GM18868 (cell line): ENCODE data around the gene NEK5.
"Not testable (repeated sequence)": the region's sequence is repeated elsewhere in the genome, so short reads cannot be mapped to it uniquely, and the experiment has no call there.

ENCODE experiments used
- ATAC-seq: cut with Tn5 transposase; IDR thresholded peaks from one replicate; pipeline ENCODE4 v1.9.1; 2021; ENCODE audit warnings: mild to moderate bottlenecking, moderate library complexity; ENCODE audit not compliant: unreplicated experiment

NEK5 gene, protein sequence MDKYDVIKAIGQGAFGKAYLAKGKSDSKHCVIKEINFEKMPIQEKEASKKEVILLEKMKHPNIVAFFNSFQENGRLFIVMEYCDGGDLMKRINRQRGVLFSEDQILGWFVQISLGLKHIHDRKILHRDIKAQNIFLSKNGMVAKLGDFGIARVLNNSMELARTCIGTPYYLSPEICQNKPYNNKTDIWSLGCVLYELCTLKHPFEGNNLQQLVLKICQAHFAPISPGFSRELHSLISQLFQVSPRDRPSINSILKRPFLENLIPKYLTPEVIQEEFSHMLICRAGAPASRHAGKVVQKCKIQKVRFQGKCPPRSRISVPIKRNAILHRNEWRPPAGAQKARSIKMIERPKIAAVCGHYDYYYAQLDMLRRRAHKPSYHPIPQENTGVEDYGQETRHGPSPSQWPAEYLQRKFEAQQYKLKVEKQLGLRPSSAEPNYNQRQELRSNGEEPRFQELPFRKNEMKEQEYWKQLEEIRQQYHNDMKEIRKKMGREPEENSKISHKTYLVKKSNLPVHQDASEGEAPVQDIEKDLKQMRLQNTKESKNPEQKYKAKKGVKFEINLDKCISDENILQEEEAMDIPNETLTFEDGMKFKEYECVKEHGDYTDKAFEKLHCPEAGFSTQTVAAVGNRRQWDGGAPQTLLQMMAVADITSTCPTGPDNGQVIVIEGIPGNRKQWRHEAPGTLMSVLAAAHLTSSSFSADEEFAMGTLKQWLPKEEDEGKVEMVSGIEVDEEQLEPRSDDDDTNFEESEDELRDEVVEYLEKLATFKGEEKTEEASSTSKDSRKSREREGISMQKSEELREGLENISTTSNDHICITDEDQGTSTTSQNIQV

DNA sequence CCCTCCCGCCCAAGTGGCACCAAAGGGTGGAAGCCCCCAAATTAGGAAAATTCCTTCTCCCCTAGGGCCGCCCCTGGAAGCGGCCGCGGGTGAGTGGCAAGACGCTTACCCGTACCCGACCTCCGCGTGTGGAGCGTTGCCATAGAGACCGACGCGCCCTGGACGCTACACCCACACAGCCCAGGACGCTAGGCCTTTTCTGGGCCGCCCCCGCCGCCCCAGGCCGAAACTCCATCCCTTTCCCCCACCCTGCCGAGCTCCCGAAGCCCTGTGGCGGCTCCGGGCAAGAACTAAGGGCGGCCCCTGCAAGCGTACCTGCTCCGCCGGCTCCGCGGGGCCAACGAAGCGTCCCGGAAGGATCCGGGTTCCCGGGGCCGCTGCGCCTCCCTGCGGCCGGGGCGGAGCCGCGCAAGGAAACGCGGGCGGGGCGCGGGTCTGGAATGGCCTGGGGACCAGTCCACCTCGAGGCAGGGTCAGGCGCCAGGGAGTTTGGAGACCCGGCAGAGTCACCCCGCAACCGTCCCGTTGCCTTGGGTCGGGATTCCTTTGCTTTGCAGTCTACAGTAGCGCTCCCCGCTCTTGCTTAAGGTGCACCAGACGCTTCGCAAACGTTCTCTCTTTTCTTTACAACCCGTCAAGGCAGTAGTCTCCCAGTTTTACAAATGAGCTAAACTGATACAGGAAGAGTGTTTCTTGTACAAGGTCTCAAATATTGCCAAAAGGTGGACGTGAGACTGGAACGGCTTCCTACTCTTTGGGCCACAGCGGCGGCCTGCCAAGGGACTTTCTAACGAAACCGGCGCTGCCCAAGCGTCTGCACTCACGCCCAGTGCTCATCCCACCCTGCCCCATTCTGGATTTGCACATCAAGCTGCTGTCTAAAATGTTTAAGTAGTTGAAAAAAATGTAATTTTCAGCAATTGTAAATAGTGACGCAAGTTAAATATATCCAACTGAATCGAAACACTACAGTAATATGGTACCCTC is at the start of gene NEK5:
TSS of gene NEK5 (minus strand) at position 360 of the 987 bp plus-strand sequence. CDS start 1,591 bp downstream, outside the sequence.
- ATAC-seq = peak; percentile 68

DNA sequence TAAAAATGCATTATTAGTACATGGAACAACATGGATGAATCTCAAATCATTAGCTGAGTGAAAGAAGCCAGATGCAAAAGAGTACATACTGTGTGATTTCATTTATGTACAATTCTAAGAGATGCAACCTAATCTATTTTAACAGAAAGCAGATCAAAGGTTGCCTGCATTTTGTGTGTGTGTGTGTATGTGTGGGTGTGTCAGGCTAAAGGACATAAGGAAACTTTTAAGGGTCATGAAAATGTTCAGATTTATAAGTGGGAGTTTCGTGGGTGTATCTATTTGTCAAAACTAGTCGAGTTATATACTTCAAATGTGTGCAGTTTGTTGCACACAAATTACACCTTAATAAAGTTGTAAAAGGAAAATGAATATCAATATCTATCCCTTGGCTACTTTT is 48.4 kb upstream of the NEK5 start:
- ATAC-seq = no peak

DNA sequence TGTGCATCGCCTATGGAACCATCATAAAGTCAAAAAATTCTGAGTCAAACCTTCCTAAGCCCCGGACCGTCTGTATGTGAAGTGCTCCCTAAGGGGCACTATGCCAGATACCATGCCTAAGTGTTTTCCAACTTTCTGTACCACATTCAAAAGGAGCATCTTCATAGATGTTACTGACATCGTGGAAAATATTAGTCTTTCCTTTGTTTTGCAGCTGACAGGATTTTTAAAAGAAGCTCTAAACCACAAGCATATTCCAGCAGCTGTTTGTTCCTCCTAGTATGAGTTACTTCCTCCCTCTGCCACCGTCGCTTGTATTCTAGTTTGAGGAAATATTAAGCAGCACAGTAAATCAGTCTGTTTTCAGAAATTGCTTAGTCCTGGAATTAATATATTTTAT is 45.1 kb upstream of the NEK5 start:
- ATAC-seq = not testable (repeated sequence)

DNA sequence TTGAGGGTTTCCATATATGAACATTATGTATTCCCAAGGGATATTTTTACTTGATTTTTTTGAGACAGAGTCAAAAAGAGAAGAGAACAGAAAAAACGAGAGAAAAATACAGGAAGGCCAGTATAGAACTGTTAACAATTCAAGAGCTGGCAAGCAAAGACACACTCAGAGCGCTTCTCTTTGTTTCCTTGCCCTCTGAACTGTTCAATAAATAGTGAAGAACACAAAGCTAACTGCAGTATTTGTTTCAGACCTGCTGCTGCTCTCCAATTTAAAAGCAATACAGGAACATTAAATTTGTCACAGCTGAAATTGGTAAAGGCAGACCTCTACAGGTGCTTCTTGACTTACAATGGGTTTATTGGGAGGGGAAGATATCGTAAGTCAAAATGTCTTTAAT is 44.5 kb upstream of the NEK5 start:
- no peak for ATAC-seq

DNA sequence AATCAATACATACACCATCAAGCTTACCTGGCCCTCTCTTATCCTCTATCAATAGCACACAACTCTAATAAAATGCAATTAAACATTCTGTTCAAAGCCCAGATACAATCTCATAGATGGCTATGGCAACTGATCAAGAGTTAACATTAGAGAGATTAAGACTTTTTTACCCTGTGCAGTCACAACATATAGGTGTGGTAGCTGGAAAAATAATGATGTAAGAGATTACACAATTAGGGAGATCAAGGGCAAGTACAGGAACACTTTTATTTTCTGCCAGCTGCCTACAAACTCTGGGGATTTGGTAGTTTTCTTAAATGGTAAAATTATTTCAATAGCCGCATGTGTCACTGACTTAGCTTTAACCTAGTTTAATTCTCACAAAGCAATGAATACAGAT is 42.8 kb upstream of the NEK5 start:
- not testable (repeated sequence) for ATAC-seq

DNA sequence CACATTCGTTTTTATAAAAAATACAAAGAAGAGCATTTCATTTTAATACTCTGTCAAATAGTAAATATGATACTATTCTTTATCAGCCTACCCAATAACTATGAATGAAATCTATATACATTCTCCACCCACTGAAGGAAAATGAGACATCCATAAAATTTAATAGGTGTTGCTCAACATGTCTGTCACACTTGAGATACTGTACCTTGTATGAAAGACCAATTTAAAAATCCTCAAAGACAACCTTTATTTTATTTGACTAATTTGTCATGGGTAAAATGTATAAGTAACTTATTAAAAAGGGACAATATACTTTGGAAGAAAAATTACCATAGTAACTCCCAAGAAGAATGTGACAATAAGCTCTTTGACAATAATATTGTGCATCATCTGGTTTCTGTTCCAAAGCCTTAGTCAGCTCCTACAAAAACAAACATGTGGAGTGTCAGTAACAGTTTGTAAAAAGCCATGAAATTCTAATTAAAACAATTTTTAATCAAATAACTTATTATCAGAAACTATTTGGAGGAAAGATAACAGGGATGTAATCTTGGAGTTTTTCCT is 42.0 kb upstream of the NEK5 start:
- ATAC-seq = not testable (repeated sequence)

DNA sequence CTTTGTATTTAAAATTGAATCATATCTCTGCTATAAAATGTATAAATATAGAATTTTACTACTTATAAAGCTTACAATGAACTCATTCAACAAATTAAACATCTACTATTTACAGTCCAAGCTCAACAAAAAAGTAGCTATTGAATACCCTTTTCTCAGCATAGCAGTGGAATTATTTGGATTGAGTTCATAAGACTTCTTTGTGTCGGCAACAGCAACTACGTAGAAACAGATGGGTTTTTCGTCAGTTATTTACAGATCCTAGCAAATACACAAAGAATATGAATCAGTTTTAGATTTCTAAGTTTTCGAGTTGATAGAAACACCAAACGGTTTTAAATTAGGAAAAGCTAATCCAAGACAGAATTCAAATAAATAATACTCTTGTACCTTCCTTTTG is 41.0 kb upstream of the NEK5 start:
- no peak for ATAC-seq

DNA sequence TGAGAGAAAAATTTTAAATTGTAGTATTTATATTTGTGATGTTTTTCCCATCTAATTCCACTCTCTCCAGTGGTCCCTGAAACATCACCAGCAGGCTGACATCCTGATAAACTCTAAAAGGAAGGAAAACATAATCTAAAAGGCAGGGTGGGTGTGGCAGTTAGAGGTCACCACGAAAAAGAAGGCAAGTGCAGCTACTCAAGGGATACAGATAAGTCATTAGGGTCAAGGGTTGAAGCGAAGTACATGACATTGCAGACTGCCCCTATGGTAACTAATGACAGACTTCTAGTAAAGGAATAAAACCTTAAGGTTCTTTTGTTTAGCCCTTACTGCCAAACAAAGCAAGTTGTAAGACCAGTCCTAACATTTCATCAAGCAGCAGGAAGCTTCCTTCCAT is 36.5 kb upstream of the NEK5 start:
- no peak for ATAC-seq

DNA sequence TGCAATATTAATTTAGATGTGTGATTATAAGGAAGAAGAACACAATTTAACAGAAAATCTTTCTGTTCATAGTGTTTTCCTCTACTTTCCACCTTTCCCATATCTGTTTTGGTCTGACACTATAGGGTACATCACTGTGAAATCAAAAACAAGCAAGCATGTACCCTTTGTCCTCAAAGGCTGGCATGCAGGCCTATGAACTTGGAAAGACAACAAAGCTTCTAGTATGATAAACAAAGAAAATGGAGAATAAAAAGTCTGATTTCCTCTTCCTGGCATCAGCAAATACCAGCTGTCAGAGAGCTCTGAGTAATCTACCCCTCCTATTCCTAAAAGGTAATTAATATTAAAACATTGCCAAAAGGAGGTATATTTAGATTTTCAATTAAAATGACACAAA is 36.1 kb upstream of the NEK5 start:
- ATAC-seq = no peak

DNA sequence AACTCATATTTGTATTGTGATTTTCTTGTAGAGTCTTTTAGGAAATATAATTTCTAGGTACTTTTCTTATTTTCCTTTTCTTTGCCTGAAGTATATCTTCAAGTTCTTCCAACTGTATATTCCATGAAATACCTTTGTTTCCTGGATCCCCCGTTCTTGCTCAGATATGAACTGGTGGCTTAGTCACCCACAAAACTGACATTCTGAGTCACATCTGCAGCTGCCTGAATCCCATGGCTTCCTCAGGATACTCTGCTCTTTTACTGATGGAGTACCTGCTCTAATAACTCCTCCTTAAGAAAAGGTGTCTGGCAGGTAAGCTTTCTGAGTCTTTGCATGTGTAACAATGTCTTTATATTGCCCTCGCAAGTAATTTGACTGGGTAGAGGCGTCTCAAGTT is 35.0 kb upstream of the NEK5 start:
- ATAC-seq = not testable (repeated sequence)

DNA sequence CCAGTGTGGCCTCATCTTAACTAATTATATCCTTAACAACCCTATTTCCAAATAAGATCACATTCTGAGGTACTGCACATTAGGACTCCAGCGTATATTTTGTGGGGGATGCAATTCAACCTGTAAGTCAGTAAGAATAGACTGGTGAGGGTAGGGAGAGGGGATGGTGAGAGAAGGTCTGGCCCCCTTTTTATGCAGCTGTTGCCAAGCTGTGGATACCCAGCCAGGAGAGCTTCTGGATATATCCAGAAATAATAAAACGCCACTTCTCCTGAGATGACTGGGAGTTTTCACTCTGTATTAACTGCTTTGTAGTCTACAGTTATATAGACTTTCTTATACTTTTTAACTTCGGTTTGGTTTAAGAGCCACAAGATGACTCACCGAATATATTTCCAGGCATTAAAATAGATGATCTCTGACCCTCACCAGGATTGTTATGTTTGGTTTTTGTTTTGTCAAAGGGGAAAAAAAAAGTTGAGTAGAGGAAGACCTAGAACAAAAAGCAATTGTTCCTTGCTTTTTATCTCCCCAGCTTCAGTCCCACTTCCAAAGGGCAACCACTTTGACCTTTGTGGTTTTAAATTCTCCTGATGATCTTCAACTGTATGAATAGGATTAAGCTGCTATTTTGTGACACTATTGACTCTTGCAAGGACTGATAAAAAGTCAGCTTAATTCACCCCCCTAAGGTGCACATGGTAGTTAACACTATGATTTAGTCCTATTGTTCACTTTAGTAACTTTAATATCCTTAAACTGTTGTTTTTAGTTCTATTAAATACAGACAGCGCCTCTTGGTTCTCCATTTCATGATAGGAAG is 33.6 kb upstream of the NEK5 start:
- no peak for ATAC-seq

DNA sequence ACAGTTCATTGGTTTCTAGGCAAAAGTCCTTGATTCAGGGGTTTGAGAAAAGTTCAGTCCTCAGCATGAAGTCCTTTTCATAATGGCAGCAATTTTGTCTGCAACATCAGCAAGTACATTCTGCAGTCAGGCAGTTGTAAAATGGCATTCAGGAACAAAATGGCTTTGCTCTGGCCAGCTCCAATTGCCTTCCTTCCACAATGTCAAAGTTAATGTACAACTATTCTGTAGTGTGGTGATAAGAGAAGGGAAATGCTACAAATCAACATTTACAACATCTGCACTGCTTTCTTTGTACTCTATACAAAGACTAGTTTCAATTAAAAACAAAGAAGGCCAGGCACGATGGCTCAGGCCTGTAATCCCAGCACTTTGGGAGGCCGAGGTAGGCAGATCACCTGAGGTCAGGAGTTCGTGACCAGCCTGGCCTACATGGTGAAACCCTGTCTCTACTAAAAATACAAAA is 32.3 kb upstream of the NEK5 start:
- no peak for ATAC-seq

DNA sequence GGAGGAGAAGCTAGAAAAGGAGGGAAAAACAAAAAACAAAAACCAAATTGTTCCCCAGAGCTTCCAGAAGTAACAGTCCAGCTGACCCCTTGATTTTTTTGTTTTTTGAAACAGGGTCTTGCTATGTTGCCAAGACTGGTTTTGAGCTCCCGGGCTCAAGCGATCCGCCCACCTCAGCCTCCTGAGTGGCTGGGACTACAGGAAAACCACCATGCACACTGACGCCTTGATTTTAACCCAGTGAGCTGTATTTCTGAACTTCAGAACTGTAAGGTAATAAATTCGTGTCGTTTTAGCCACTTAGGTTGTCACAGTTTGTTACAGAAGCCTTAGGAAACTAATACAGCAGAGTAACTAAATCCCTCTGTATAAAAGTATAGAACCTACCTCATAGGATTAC is 31.6 kb upstream of the NEK5 start:
- no peak for ATAC-seq

DNA sequence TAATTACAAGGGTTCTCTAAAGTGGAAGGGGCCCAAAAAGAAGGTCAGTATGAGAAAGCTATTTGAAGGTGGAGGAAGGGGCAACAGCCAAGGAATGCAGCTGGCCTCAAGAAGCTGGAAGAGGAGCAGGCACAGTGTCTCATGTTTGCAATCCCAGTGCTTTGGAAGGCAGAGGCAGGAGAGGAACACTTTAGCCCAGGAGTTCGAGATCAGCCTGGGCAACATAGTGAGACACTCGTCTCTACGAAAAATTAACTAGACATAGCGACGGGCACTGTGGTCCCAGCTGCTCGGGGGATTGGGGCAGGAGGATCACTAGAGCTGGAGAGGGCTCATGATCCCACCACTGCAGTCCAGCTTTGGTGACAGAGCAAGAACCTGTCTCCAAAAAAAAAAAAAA is 31.2 kb upstream of the NEK5 start:
- no peak for ATAC-seq

DNA sequence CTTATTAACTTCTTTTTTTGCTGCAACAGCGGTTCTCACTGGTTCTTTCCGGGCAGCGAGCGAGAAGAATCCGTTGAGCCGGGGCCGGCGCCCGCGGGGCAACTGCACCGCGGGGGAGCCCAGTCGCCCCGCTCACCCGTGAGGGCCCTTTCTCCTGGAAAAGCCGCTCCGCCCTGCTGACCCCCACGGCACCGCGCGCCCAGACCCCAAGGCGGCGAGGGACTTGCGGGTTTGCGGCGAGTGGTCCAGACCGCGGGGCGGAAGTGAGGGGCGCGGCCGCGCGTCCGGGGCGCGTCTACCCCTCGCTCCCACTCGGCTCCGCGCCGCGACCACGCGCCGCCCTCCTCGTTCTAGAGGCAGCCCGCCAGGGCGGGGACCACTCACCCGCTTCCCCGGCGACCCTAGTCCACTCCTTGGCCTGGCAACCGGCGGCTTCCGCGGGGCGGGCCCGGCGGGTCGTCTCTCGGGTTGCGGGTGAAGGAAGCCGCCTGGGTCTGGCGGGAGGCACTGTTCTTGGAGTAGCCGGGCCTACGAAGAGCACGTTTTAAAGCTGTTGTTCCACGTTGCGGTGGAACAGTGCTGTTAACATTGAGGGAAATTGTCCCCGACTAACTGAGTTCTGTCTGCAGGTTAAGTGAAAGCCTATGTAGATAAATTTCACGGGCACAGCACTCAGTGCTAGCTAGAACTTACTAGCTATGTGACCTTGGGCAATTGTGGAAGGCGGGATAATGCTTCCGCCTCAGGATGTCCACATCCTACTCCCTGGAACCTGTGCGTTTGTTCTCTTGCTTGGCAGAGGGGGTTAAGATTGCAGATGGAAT is 30.5 kb upstream of the NEK5 start, which contains the start of gene NEK3:
TSS of gene NEK3 (minus strand) at position 439 of the 824 bp plus-strand sequence. CDS start 3,406 bp downstream, outside the sequence.
- ATAC-seq = peak; percentile 86

DNA sequence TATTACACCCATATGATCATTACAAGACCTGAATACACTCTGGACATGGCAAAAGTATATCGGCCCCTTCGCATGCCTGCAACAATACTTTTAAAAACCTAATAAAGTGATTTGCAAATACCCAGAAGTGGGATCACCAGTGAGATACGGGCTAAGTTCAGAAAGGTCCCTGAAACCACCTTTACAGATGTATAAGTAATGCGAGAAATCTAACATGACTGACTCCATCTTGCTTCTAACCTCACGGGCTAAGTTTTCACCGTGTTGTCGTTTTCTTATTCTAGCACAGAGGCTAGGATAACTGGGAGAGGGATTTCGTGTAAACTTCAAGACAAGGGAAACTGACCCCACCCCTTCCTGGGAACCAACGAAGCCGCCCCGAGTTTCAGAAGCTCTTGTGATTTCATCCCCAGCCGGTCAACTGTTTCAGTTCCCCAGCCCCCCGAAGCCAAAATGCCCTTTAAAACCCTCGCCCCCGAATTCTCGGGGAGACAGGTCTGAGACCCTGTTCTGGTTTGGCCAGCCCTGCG is 29.8 kb upstream of the NEK5 start:
- ATAC-seq = peak; percentile 18

DNA sequence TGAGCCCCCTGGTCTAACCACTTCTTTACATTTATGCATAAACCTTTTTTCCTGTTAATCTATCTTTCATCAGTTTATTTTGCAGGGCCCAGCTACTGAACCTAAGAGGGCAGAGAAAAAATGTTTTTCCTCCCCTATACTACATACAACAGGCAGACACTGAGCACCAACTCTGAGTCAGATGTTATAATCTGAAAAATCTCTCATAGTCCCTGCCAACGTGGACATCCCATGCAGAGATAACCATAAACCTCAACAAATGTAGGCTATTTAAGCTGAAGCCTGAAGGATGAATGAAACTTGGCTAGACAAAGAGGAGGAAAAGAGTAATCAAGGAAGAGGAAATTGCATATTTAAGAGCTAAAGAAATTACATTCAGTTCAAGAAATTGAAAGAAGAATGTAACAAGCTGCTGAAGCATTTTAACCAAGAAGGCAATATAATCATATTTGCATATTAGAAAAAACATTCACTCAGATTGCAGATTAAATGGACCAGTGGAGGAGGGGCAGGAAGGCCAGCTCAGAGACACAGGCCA is 27.9 kb upstream of the NEK5 start:
- ATAC-seq = no peak

DNA sequence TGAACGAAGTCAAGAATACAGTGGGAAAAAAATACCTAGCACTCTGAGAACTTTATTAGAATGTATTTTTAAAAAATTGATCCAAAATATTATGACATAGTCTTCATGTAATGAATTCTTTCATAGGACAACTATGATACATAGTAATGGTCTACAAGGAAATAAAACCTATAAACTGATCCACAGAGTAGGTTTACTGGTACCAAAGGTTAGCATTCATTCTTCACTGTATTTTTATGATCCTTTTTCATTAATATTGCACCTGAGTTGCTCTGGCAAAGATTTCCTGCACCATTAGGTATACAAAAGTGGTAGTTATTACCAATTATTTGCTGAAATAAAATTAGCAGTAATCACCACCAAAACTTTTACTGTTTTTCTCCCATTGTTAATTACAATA is 26.3 kb upstream of the NEK5 start:
- no peak for ATAC-seq
